PC-3 (cell line): ENCODE results near the gene YEATS4. TPM values are rescaled to one million over a fixed set of nuclear protein-coding genes. Genes with fewer than 3 reads are reported as not detected.

Experiments
- ATAC-seq: fragments of 200-7000 bp; cut with Tn5 transposase; 2 replicates; pipeline ENCODE4 v1.9.1; 2020; ENCODE audit warnings: mild to moderate bottlenecking, moderate library complexity
- BruUV-seq: library from RNA; stranded (reverse); fragments of 400-500 nt; replicated peaks from 2 replicates; lab custom pipeline; 2021; lab: Mats Ljungman, UMichigan
- CTCF ChIA-PET: fragments of 300-600 bp; sonication (Branson Sonifier 250); formaldehyde crosslinking; loops from one replicate; lab custom pipeline; 2022; ENCODE audit warnings: antibody characterized with exemption; lab: Charles Lee
- POLR2A ChIA-PET: fragments of 300-600 bp; sonication (Branson Sonifier 250); formaldehyde crosslinking; loops from one replicate; lab custom pipeline; 2022; ENCODE audit warnings: antibody characterized with exemption; ENCODE audit not compliant: unreplicated experiment; lab: Charles Lee
- DNase-seq: peaks from one replicate; pipeline ENCODE4 v3.0.0-alpha.2; 2015
- H2AFZ ChIP-seq: fragments of 300-600 bp; sonication (generic); 2 replicates; pipeline ENCODE4 v1.6.0; 2016; ENCODE audit warnings: antibody characterized with exemption, low read length
- H3F3A ChIP-seq: fragments of 300-600 bp; sonication (generic); one replicate; pipeline ENCODE4 v1.6.0; 2017; ENCODE audit warnings: antibody characterized with exemption, low read length, control low read depth, mild to moderate bottlenecking; ENCODE audit not compliant: unreplicated experiment
- H3K27ac ChIP-seq: fragments of 300-600 bp; sonication (generic); 2 replicates; pipeline ENCODE4 v1.5.1; 2016; ENCODE audit warnings: mild to moderate bottlenecking, low read length
- H3K27me3 ChIP-seq: fragments of 300-600 bp; sonication (generic); 2 replicates; pipeline ENCODE4 v1.6.1; 2016; ENCODE audit warnings: low read length, mixed read lengths
- H3K36me3 ChIP-seq: fragments of 300-600 bp; sonication (generic); 2 replicates; pipeline ENCODE4 v1.6.1; 2016; ENCODE audit warnings: low read depth, mixed run types, low read length, mixed read lengths
- H3K4me1 ChIP-seq: fragments of 300-600 bp; sonication (generic); 2 replicates; pipeline ENCODE4 v1.5.1; 2016; ENCODE audit warnings: low read length; ENCODE audit not compliant: insufficient read depth
- H3K4me2 ChIP-seq: fragments of 300-600 bp; sonication (generic); 2 replicates; pipeline ENCODE4 v1.6.0; 2016; ENCODE audit warnings: low read length
- H3K4me3 ChIP-seq: fragments of 300-600 bp; sonication (generic); 2 replicates; pipeline ENCODE4 v1.5.1; 2016; ENCODE audit warnings: mild to moderate bottlenecking, low read length, mixed read lengths
- H3K79me2 ChIP-seq: fragments of 300-600 bp; sonication (generic); 2 replicates; pipeline ENCODE4 v1.6.1; 2017; ENCODE audit warnings: low read length, mixed read lengths
- H3K9ac ChIP-seq: fragments of 300-600 bp; sonication (generic); 2 replicates; pipeline ENCODE4 v1.6.0; 2016; ENCODE audit warnings: mild to moderate bottlenecking, low read length
- H3K9me2 ChIP-seq: fragments of 300-600 bp; sonication (generic); replicated peaks from 2 replicates; pipeline ENCODE4 v1.6.1; 2016; ENCODE audit warnings: mixed run types, low read length, mixed read lengths
- H3K9me3 ChIP-seq: fragments of 300-600 bp; sonication (generic); 2 replicates; pipeline ENCODE4 v1.6.1; 2016; ENCODE audit warnings: low read length, mixed read lengths
- H4K20me1 ChIP-seq: fragments of 300-600 bp; sonication (generic); 2 replicates; pipeline ENCODE4 v1.6.1; 2016; ENCODE audit warnings: low read length, mixed read lengths
- EZH2 ChIP-seq: fragments of 300-600 bp; sonication (generic); IDR thresholded peaks from one replicate; pipeline ENCODE4 v1.6.1; 2017; ENCODE audit warnings: antibody characterized with exemption, mild to moderate bottlenecking, low read length; ENCODE audit not compliant: unreplicated experiment
- EZH2phosphoT487 ChIP-seq: fragments of 300-600 bp; sonication (generic); IDR thresholded peaks from 2 replicates; pipeline ENCODE4 v1.6.1; 2018; ENCODE audit warnings: mild to moderate bottlenecking, antibody characterized with exemption, low read length, borderline replicate concordance
- intact Hi-C: fragments of 100-400 bp; cut with micrococcal nuclease; formaldehyde crosslinking; loops from 2 replicates; pipeline ENCODE4 v1.9.0; 2023
- total RNA-seq: library from RNA; depleted of rRNA; stranded (reverse); fragments of >200 nt; gene quantifications from 2 replicates; pipeline ENCODE4 v1.2.3, GENCODE V29; 2014
- TF ChIP-seq, protein P1 (sequence below): fragments of 300-600 bp; sonication (generic); conservative IDR thresholded peaks from 2 replicates; pipeline ENCODE4 v1.5.1; 2017; ENCODE audit warnings: antibody characterized with exemption, low read depth, mild to moderate bottlenecking, low read length

YEATS4 gene
- total RNA-seq, 1 experiment from 2014 or later, result 41.3 TPM

GRCh38 chr12:69352904-69353303, 6.6 kb upstream of the YEATS4 start:
- intact Hi-C loops, result no loop called here
- no peaks in the 10 kb centered on the region for H4K20me1 ChIP-seq
- no peaks in the 10 kb centered on the region for H3K9me3 ChIP-seq
- no peak overlapping the region for H3K4me3 ChIP-seq
- no peak overlapping the region for H3K4me2 ChIP-seq
- DNase-seq (no peak), ATAC-seq (no peak)
- no TSS peak for BruUV-seq
- H3K27me3 ChIP-seq, result no peaks in the 10 kb centered on the region
- H3K79me2 ChIP-seq, result no peaks in the 10 kb centered on the region
- no peak overlapping the region for H3K9ac ChIP-seq
- H3K9me2 ChIP-seq, result no peaks in the 10 kb centered on the region
- no peak overlapping the region for H3K27ac ChIP-seq
- CTCF ChIA-PET, result no interaction called here
- peaks cover 4% of the 10 kb centered on the region for H3K4me1 ChIP-seq
- POLR2A ChIA-PET, result no interaction called here
- no peaks in the 10 kb centered on the region for H3F3A ChIP-seq
- TF ChIP-seq EZH2phosphoT487 (no peak), EZH2 (no peak)
- TF ChIP-seq, protein P1, sequence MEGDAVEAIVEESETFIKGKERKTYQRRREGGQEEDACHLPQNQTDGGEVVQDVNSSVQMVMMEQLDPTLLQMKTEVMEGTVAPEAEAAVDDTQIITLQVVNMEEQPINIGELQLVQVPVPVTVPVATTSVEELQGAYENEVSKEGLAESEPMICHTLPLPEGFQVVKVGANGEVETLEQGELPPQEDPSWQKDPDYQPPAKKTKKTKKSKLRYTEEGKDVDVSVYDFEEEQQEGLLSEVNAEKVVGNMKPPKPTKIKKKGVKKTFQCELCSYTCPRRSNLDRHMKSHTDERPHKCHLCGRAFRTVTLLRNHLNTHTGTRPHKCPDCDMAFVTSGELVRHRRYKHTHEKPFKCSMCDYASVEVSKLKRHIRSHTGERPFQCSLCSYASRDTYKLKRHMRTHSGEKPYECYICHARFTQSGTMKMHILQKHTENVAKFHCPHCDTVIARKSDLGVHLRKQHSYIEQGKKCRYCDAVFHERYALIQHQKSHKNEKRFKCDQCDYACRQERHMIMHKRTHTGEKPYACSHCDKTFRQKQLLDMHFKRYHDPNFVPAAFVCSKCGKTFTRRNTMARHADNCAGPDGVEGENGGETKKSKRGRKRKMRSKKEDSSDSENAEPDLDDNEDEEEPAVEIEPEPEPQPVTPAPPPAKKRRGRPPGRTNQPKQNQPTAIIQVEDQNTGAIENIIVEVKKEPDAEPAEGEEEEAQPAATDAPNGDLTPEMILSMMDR, result no peak
- H2AFZ ChIP-seq, result no peak overlapping the region
- H3K36me3 ChIP-seq, result no peaks in the 10 kb centered on the region

DNA sequence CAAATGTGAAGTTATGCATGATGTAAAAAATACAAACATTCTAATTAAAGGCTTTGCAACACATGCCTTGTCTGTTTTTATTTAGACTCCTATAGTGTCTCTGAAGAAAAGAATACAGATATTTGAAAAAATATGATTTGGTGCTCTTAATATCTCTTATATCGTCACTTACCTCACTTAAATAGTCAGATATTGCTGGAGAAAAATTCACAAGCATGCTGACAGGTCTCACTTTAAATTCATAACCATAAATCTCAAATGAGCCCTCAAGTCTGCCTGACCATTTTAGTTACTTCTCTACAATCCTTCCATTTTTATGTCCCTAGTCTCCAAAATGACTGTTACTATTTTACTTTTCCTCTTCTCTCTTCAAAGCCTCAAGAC, 5.4 kb upstream of the YEATS4 start:
- no peak overlapping the region for H2AFZ ChIP-seq
- BruUV-seq, result no TSS peak
- no peak overlapping the region for H3K9ac ChIP-seq
- ChIA-PET POLR2A (no interaction called here), CTCF (no interaction called here)
- no peak overlapping the region for H3K27ac ChIP-seq
- no peaks in the 10 kb centered on the region for H3K79me2 ChIP-seq
- H3K36me3 ChIP-seq, result no peaks in the 10 kb centered on the region
- DNase-seq (no peak), ATAC-seq (no peak)
- peaks cover 13% of the 10 kb centered on the region for H3K4me1 ChIP-seq
- H3K27me3 ChIP-seq, result no peaks in the 10 kb centered on the region
- H3K4me2 ChIP-seq, result no peak overlapping the region
- TF ChIP-seq, protein P1, result no peak
- no peak for TF ChIP-seq EZH2phosphoT487
- no peak for TF ChIP-seq EZH2
- intact Hi-C loops, result no loop called here
- no peaks in the 10 kb centered on the region for H3K9me3 ChIP-seq
- H3K9me2 ChIP-seq, result no peaks in the 10 kb centered on the region
- no peaks in the 10 kb centered on the region for H4K20me1 ChIP-seq
- no peaks in the 10 kb centered on the region for H3F3A ChIP-seq
- H3K4me3 ChIP-seq, result no peak overlapping the region

DNA sequence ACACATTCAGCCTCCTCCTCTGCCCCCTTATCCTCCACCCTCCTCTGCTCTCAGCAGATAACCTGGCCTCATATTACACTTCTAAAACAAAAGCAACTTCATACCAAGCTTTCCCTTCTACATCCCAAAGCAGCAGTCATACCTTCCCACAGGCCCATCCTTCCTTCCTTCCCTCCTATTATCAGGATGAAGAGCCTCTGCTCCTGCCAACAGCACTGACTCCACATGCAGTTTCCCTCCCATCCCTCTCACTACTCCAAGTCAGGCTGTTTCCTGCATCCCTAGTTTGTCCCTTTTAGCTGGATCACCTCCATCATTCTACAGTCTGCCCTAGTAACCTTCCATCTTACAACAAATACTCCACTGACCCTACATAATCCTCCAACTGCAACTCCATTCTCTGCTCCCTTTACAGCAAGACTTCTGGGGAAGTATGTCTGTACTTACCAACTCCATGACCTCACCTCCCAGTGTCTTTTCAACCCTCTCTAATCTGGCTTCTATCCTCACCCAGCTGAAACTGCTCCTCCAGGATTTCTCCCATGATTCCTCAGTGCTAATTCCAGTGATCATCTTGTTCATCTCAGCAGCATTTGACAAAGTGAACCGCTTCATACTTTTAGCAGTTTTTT, 4.9 kb upstream of the YEATS4 start:
- Histone ChIP-seq H3K79me2 (no peaks in the 10 kb centered on the region), H4K20me1 (no peaks in the 10 kb centered on the region), H3K9me3 (no peaks in the 10 kb centered on the region), H2AFZ (no peak overlapping the region), H3F3A (no peaks in the 10 kb centered on the region), H3K9ac (no peak overlapping the region), H3K4me1 (peaks cover 15% of the 10 kb centered on the region), H3K9me2 (no peaks in the 10 kb centered on the region), H3K36me3 (no peaks in the 10 kb centered on the region), H3K4me3 (no peak overlapping the region), H3K27ac (no peak overlapping the region), H3K4me2 (no peak overlapping the region), H3K27me3 (no peaks in the 10 kb centered on the region)
- CTCF ChIA-PET, result no interaction called here
- intact Hi-C loops, result no loop called here
- TF ChIP-seq EZH2, result no peak
- BruUV-seq, result no TSS peak
- DNase-seq (no peak), ATAC-seq (no peak)
- POLR2A ChIA-PET, result no interaction called here
